ENCODE results near the gene MCC. TPM values are rescaled to one million over a fixed set of nuclear protein-coding genes. Genes with fewer than 3 reads are reported as not detected.

MCC gene
- total RNA-seq, 1 experiment from 2014 or later = 0.60 TPM

GRCh38 chr5:113273948-113274347 is 214.3 kb downstream of the MCC start:
- POLR2A ChIA-PET (ENCODE audit: low non-redundant PET) = no interaction called here
- H3K4me3 ChIP-seq (ENCODE audit: low read depth, low read length, poor library complexity, severe bottlenecking) = no peak overlapping the region
- intact Hi-C loops (cut with micrococcal nuclease; ENCODE audit: unreplicated experiment) = no loop called here
- H3K27ac ChIP-seq (ENCODE audit: low read depth, low read length, poor library complexity, severe bottlenecking) = no peak overlapping the region
- H3K4me1 ChIP-seq (ENCODE audit: insufficient read depth, low read length, poor library complexity, severe bottlenecking) = no peaks in the 10 kb centered on the region
- H3K27me3 ChIP-seq (replicated peaks; ENCODE audit: insufficient read depth, low read depth, low read length, poor library complexity) = no peaks in the 10 kb centered on the region
- no peak for DNase-seq (ENCODE audit: low spot score)
- H3K36me3 ChIP-seq (ENCODE audit: insufficient read depth, low read length, poor library complexity, severe bottlenecking) = no peaks in the 10 kb centered on the region
- no TSS peak for BruUV-seq (replicated peaks)
- CTCF ChIA-PET = no interaction called here
- H3K9me3 ChIP-seq (ENCODE audit: low read depth, low read length, poor library complexity, severe bottlenecking) = no peaks in the 10 kb centered on the region
- TF ChIP-seq CTCF (conservative IDR thresholded peaks at IDR 0.05; ENCODE audit: low read depth, low read length) (no peak), EZH2 (IDR thresholded peaks at IDR 0.05; ENCODE audit: borderline replicate concordance, low read depth, low read length, poor library complexity, severe bottlenecking) (no peak)

GRCh38 chr5:113271745-113272454 is 216.4 kb downstream of the MCC start:
- no peak overlapping the region for H3K27ac ChIP-seq (ENCODE audit: low read depth, low read length, poor library complexity, severe bottlenecking)
- H3K27me3 ChIP-seq (replicated peaks; ENCODE audit: insufficient read depth, low read depth, low read length, poor library complexity) = no peaks in the 10 kb centered on the region
- no peaks in the 10 kb centered on the region for H3K36me3 ChIP-seq (ENCODE audit: insufficient read depth, low read length, poor library complexity, severe bottlenecking)
- ChIA-PET CTCF (no interaction called here), POLR2A (ENCODE audit: low non-redundant PET) (no interaction called here)
- no peak overlapping the region for H3K4me3 ChIP-seq (ENCODE audit: low read depth, low read length, poor library complexity, severe bottlenecking)
- DNase-seq (ENCODE audit: low spot score) = no peak
- intact Hi-C loops (cut with micrococcal nuclease; ENCODE audit: unreplicated experiment) = no loop called here
- BruUV-seq (replicated peaks) = no TSS peak
- TF ChIP-seq CTCF (conservative IDR thresholded peaks at IDR 0.05; ENCODE audit: low read depth, low read length) (no peak), EZH2 (IDR thresholded peaks at IDR 0.05; ENCODE audit: borderline replicate concordance, low read depth, low read length, poor library complexity, severe bottlenecking) (no peak)
- H3K4me1 ChIP-seq (ENCODE audit: insufficient read depth, low read length, poor library complexity, severe bottlenecking) = no peaks in the 10 kb centered on the region
- H3K9me3 ChIP-seq (ENCODE audit: low read depth, low read length, poor library complexity, severe bottlenecking) = no peaks in the 10 kb centered on the region

- TF ChIP-seq EZH2 (IDR thresholded peaks at IDR 0.05; ENCODE audit: borderline replicate concordance, low read depth, low read length, poor library complexity, severe bottlenecking) = no peak
- TF ChIP-seq CTCF (conservative IDR thresholded peaks at IDR 0.05; ENCODE audit: low read depth, low read length) = no peak
- ChIA-PET CTCF (no interaction called here), POLR2A (ENCODE audit: low non-redundant PET) (no interaction called here)
- DNase-seq (ENCODE audit: low spot score) = no peak
- Histone ChIP-seq H3K27me3 (replicated peaks; ENCODE audit: insufficient read depth, low read depth, low read length, poor library complexity) (no peaks in the 10 kb centered on the region), H3K4me3 (ENCODE audit: low read depth, low read length, poor library complexity, severe bottlenecking) (no peak overlapping the region), H3K27ac (ENCODE audit: low read depth, low read length, poor library complexity, severe bottlenecking) (no peak overlapping the region), H3K9me3 (ENCODE audit: low read depth, low read length, poor library complexity, severe bottlenecking) (no peaks in the 10 kb centered on the region), H3K4me1 (ENCODE audit: insufficient read depth, low read length, poor library complexity, severe bottlenecking) (no peaks in the 10 kb centered on the region), H3K36me3 (ENCODE audit: insufficient read depth, low read length, poor library complexity, severe bottlenecking) (no peaks in the 10 kb centered on the region)
- BruUV-seq (replicated peaks) = no TSS peak
- intact Hi-C loops (cut with micrococcal nuclease; ENCODE audit: unreplicated experiment) = no loop called here
Observed at GRCh38 chr5:113271015-113271414, 217.2 kb downstream of the MCC start.

Data from A673 (cell line).